H1 (cell line): Measurements from ENCODE around the gene AOPEP. TPM values are rescaled to one million over a fixed set of nuclear protein-coding genes. Genes with fewer than 3 reads are reported as not detected.

Experiments used
- KDM4A ChIP-seq: IDR thresholded peaks from one replicate; pipeline ENCODE4 v1.7.1; 2012; ENCODE audit warnings: low read depth, mild to moderate bottlenecking, moderate library complexity, low read length, inconsistent platforms; ENCODE audit not compliant: severe bottlenecking
- polyA plus RNA-seq, 7 experiments: library from polyadenylated mRNA; depleted of rRNA in 3 of 7; stranded (reverse) in 5 of 7; unstranded in 2 of 7; fragments of >200 nt in 5 of 7; fragments of 200-250 nt in 2 of 7; gene quantifications; 1 replicate in 5 of 7; 2 replicates in 1 of 7; 4 replicates in 1 of 7; pipeline versions ENCODE4 v1.2.1 to v1.2.3, GENCODE V29; 2011 to 2013; ENCODE audit warnings: missing spikeins in 2 of 7, mixed read lengths in 2 of 7
- total RNA-seq: library from RNA; stranded (reverse); fragmentation: NEBNext Ultra II Directional; extraction: Animal tissue kit (Norgen Biotek cat#: 25700); gene quantifications from 2 replicates; pipeline ENCODE4 v1.2.1, GENCODE V29; 2021

AOPEP gene
- total and polyA plus RNA-seq, 2 of the 8 experiments (the other 6 are each of a cell fraction or from before 2014, with no cell fraction given): 6.1 to 14.3 TPM

GRCh38 chr9:95012902-95013301, 286.4 kb downstream of the AOPEP start (continued):
- no peak for TF ChIP-seq KDM4A
